Measurements from ENCODE around the gene LEF1. TPM values are rescaled to one million over a fixed set of nuclear protein-coding genes. Genes with fewer than 3 reads are reported as not detected.

The LEF1 gene
- total and polyA plus RNA-seq, 4 donors: 0.15 to 19.1 (median 3.1) TPM

DNA sequence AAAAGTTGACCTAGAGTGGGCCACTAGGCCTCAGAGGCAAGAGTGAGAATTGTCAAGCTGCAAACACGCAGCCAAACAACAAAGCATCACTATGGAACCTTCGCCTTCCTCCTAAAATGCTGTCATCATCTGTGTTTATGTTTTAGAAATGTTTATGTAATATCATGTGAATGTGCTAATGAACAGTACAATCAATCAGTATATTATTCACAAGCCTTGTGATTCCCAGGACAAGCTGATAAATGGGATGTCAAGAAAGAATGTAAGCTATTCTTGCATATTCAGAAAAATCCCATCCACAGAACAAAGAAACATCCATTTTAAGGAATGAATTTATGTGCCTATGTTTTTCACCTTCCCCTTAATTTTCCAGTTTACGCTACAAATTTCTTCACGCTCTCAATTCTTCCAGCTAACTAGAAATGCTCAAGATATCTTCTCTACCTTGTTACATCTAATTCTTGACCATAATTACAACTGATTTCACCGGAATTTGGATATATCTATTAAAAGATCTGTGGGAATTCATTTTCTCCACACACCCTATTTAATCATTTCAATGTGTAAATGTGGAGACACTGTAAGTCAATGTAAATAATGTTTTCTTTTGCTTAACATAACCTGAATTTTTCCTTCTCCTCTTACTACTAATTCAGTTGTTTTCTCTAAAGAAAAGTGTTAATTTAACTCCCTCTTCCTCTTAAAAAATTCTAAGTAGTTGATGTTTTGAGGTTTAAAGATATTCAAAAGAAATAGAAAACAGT is 65.5 kb downstream of the LEF1 start:
- no peak for ATAC-seq (ENCODE audit: low FRiP score)
- no peaks in the 10 kb centered on the region for H3K9me3 ChIP-seq (ENCODE audit: control insufficient read depth, low read length)
- no peak for DNase-seq
- intact Hi-C loops (cut with DNase I): no loop called here
- H3K4me3 ChIP-seq (ENCODE audit: low read length in 2 of 2): no peak overlapping the region
- no peak overlapping the region for H3K27ac ChIP-seq (ENCODE audit: low read depth in 1 of 2, low read length in 2 of 2)
- 68 to 72% methylated on average over 5 of the region's 5 CpGs for WGBS, 2 donors
- no peaks in the 10 kb centered on the region for H3K4me1 ChIP-seq (ENCODE audit: control insufficient read depth in 1 of 2, insufficient read depth in 2 of 2, low read length in 2 of 2)
- no peaks in the 10 kb centered on the region for H3K27me3 ChIP-seq (ENCODE audit: control insufficient read depth in 1 of 2, insufficient read depth in 2 of 2, low read length in 1 of 2)
- no peaks in the 10 kb centered on the region for H3K36me3 ChIP-seq (ENCODE audit: control insufficient read depth in 1 of 2, insufficient read depth in 2 of 2, low read length in 1 of 2)

DNA sequence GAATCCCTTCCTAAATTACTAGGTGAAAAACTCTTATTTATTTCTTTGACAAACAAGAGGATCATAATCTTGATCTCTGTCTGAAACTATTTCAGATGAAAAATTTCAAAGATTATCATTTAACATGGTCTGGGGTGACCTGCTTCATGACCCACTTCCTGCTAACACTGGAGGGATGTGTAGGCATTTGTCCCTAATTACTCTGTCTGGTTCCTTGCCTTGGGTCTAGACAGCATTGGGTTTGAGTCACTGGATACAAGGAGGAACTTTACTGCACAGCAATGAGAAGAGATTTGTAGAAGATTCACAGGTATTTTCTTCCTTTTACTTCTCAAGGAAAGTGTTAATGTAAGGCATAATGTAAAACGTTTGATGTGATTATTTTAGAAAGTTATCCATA is 67.9 kb downstream of the LEF1 start:
- no peaks in the 10 kb centered on the region for H3K36me3 ChIP-seq (ENCODE audit: control insufficient read depth in 1 of 2, insufficient read depth in 2 of 2, low read length in 1 of 2)
- H3K4me3 ChIP-seq (ENCODE audit: low read length in 2 of 2): no peak overlapping the region
- no peak for DNase-seq
- ATAC-seq (ENCODE audit: low FRiP score): no peak
- no peak overlapping the region for H3K27ac ChIP-seq (ENCODE audit: low read depth in 1 of 2, low read length in 2 of 2)
- intact Hi-C loops (cut with DNase I): no loop called here
- 18 to 19% methylated on average over 1 of the region's 1 CpG for WGBS, 2 donors
- no peaks in the 10 kb centered on the region for H3K4me1 ChIP-seq (ENCODE audit: control insufficient read depth in 1 of 2, insufficient read depth in 2 of 2, low read length in 2 of 2)
- H3K27me3 ChIP-seq (ENCODE audit: control insufficient read depth in 1 of 2, insufficient read depth in 2 of 2, low read length in 1 of 2): no peaks in the 10 kb centered on the region
- H3K9me3 ChIP-seq (ENCODE audit: control insufficient read depth, low read length): peaks cover 1% of the 10 kb centered on the region

DNA sequence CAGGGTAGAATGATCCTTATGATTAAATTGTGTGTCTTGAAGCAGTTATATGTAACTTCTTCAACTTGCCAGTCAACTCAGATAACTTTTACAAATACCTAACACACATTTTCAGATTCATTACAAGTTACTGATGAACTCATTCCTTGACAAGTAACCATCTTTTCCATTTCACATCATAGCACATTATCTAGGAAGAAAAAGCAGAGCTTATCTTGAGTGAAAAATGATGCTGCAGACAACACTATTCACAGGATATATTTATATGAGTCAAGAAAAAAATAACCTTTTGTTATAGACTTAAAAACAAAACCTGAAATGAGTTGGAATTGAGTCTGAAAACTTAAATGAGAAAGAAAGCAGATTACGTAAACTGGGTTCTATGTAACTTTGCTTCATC is 68.9 kb downstream of the LEF1 start:
- Histone ChIP-seq H3K4me1 (ENCODE audit: control insufficient read depth in 1 of 2, insufficient read depth in 2 of 2, low read length in 2 of 2) (no peaks in the 10 kb centered on the region), H3K9me3 (ENCODE audit: control insufficient read depth, low read length) (peaks cover 1% of the 10 kb centered on the region), H3K27ac (ENCODE audit: low read depth in 1 of 2, low read length in 2 of 2) (no peak overlapping the region), H3K4me3 (ENCODE audit: low read length in 2 of 2) (no peak overlapping the region), H3K36me3 (ENCODE audit: control insufficient read depth in 1 of 2, insufficient read depth in 2 of 2, low read length in 1 of 2) (no peaks in the 10 kb centered on the region), H3K27me3 (ENCODE audit: control insufficient read depth in 1 of 2, insufficient read depth in 2 of 2, low read length in 1 of 2) (no peaks in the 10 kb centered on the region)
- ATAC-seq (ENCODE audit: low FRiP score): no peak
- DNase-seq: no peak
- 95 to 96% methylated on average over 1 of the region's 1 CpG for WGBS, 2 donors
- intact Hi-C loops (cut with DNase I): no loop called here

DNA sequence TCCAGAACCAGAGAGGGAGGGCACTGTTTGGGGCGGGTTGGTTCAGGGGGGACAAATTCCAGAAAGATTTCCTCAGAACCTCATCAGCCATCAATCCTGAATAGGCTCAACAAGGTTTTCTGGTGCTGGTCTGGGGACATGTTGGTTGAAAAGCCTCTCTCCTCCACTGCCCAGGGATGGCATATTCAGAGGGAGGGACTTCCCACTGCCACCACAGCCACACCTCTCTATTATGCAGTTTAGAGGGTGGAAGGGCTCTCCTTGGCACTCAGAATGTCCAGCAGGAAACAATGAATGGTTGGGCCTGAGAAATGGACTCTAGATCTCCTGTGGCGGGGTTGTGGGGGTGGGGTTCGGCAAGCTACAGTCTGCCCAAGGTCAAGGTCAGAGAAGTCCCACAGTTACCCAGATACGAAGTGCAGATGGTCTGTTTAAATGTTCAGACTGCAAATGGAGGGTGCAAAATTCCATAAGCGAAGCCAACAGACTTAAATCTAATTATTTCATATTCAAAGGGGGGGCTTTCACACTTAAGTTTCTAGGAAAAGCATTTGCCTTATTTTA is 70.7 kb downstream of the LEF1 start:
- DNase-seq: no peak
- intact Hi-C loops (cut with DNase I): no loop called here
- no peak for ATAC-seq (ENCODE audit: low FRiP score)
- Histone ChIP-seq H3K27me3 (ENCODE audit: control insufficient read depth in 1 of 2, insufficient read depth in 2 of 2, low read length in 1 of 2) (no peaks in the 10 kb centered on the region), H3K9me3 (ENCODE audit: control insufficient read depth, low read length) (peaks cover 1% of the 10 kb centered on the region), H3K36me3 (ENCODE audit: control insufficient read depth in 1 of 2, insufficient read depth in 2 of 2, low read length in 1 of 2) (no peaks in the 10 kb centered on the region), H3K4me3 (ENCODE audit: low read length in 2 of 2) (no peak overlapping the region), H3K27ac (ENCODE audit: low read depth in 1 of 2, low read length in 2 of 2) (no peak overlapping the region), H3K4me1 (ENCODE audit: control insufficient read depth in 1 of 2, insufficient read depth in 2 of 2, low read length in 2 of 2) (no peaks in the 10 kb centered on the region)
- 71 to 74% methylated on average over 5 of the region's 5 CpGs for WGBS, 2 donors

GRCh38 chr4:108094923-108095482 is 73.7 kb downstream of the LEF1 start:
- no peak for ATAC-seq (ENCODE audit: low FRiP score)
- WGBS, 2 donors: 59 to 61% methylated on average over 5 of the region's 5 CpGs

GRCh38 chr4:108094131-108094530 is 74.6 kb downstream of the LEF1 start:
- Histone ChIP-seq H3K27me3 (ENCODE audit: control insufficient read depth in 1 of 2, insufficient read depth in 2 of 2, low read length in 1 of 2) (no peaks in the 10 kb centered on the region), H3K27ac (ENCODE audit: low read depth in 1 of 2, low read length in 2 of 2) (no peak overlapping the region), H3K4me1 (ENCODE audit: control insufficient read depth in 1 of 2, insufficient read depth in 2 of 2, low read length in 2 of 2) (no peaks in the 10 kb centered on the region), H3K36me3 (ENCODE audit: control insufficient read depth in 1 of 2, insufficient read depth in 2 of 2, low read length in 1 of 2) (no peaks in the 10 kb centered on the region), H3K4me3 (ENCODE audit: low read length in 2 of 2) (no peak overlapping the region), H3K9me3 (ENCODE audit: control insufficient read depth, low read length) (peaks cover 1% of the 10 kb centered on the region)
- DNase-seq (no peak), ATAC-seq (ENCODE audit: low FRiP score) (no peak)
- 68 to 87% methylated on average over 2 of the region's 2 CpGs for WGBS, 2 donors
- intact Hi-C loops (cut with DNase I): no loop called here

More at GRCh38 chr4:108094923-108095482, 73.7 kb downstream of the LEF1 start:
- intact Hi-C loops (cut with DNase I): no loop called here
- Histone ChIP-seq H3K36me3 (ENCODE audit: control insufficient read depth in 1 of 2, insufficient read depth in 2 of 2, low read length in 1 of 2) (no peaks in the 10 kb centered on the region), H3K4me3 (ENCODE audit: low read length in 2 of 2) (no peak overlapping the region), H3K9me3 (ENCODE audit: control insufficient read depth, low read length) (peaks cover 1% of the 10 kb centered on the region), H3K4me1 (ENCODE audit: control insufficient read depth in 1 of 2, insufficient read depth in 2 of 2, low read length in 2 of 2) (no peaks in the 10 kb centered on the region), H3K27ac (ENCODE audit: low read depth in 1 of 2, low read length in 2 of 2) (no peak overlapping the region), H3K27me3 (ENCODE audit: control insufficient read depth in 1 of 2, insufficient read depth in 2 of 2, low read length in 1 of 2) (no peaks in the 10 kb centered on the region)
- no peak for DNase-seq

GRCh38 chr4:108092288-108092687 is 76.4 kb downstream of the LEF1 start:
- Histone ChIP-seq H3K4me1 (ENCODE audit: control insufficient read depth in 1 of 2, insufficient read depth in 2 of 2, low read length in 2 of 2) (no peaks in the 10 kb centered on the region), H3K36me3 (ENCODE audit: control insufficient read depth in 1 of 2, insufficient read depth in 2 of 2, low read length in 1 of 2) (no peaks in the 10 kb centered on the region), H3K9me3 (ENCODE audit: control insufficient read depth, low read length) (no peaks in the 10 kb centered on the region), H3K27ac (ENCODE audit: low read depth in 1 of 2, low read length in 2 of 2) (no peak overlapping the region), H3K27me3 (ENCODE audit: control insufficient read depth in 1 of 2, insufficient read depth in 2 of 2, low read length in 1 of 2) (no peaks in the 10 kb centered on the region), H3K4me3 (ENCODE audit: low read length in 2 of 2) (no peak overlapping the region)
- no peak for DNase-seq
- WGBS, 2 donors: 70 to 82% methylated on average over 2 of the region's 2 CpGs
- intact Hi-C loops (cut with DNase I): no loop called here
- no peak for ATAC-seq (ENCODE audit: low FRiP score)

DNA sequence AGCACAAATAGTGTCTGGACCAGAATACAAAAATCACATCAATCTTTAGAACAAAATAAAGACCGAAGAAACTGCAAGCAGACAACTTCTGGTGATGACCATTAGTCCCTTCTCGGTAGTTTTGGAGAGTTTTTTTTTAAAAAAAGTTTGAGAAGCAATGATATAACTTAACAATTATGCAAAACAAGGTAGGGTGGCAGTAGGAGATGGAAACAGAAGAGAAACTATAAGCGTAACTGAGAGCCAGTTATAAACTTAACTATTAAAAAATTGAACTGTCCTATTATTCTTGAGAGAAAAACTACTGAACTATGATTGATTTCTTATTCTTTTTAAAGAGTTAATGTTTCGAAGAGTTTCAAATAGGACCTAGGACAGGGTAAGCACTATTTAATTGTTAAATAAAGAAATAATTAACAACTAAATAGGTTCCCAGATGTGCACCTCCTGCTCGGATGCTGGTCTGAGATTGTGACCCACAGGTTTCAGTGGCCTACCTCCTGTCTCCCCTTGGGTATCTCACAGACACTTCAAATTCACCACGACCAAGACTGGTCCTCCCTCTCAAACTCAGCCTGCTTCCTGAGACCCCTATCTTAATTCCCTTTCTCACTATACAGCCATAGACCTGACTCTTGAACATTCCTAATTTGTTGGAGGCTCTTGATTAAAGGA is 81.3 kb downstream of the LEF1 start:
- Histone ChIP-seq H3K4me1 (ENCODE audit: control insufficient read depth in 1 of 2, insufficient read depth in 2 of 2, low read length in 2 of 2) (no peaks in the 10 kb centered on the region), H3K27ac (ENCODE audit: low read depth in 1 of 2, low read length in 2 of 2) (no peak overlapping the region), H3K9me3 (ENCODE audit: control insufficient read depth, low read length) (no peaks in the 10 kb centered on the region), H3K36me3 (ENCODE audit: control insufficient read depth in 1 of 2, insufficient read depth in 2 of 2, low read length in 1 of 2) (no peaks in the 10 kb centered on the region), H3K4me3 (ENCODE audit: low read length in 2 of 2) (no peak overlapping the region), H3K27me3 (ENCODE audit: control insufficient read depth in 1 of 2, insufficient read depth in 2 of 2, low read length in 1 of 2) (no peaks in the 10 kb centered on the region)
- no peak for ATAC-seq (ENCODE audit: low FRiP score)
- 81 to 82% methylated on average over 6 of the region's 6 CpGs for WGBS, 2 donors
- no peak for DNase-seq
- intact Hi-C loops (cut with DNase I): no loop called here
